ENCODE data around the gene ALAD.
"Not testable (repeated sequence)": the region's sequence is repeated elsewhere in the genome, so short reads cannot be mapped to it uniquely, and the experiment has no call there.

ALAD gene

GRCh38 chr9:113406873-113407511 is 5.9 kb upstream of the ALAD start:
- H3K4me3 ChIP-seq (ENCODE audit: low read depth, low read length); H3K9me3 ChIP-seq (ENCODE audit: severe bottlenecking); H3K27me3 ChIP-seq (ENCODE audit: insufficient read depth, low read depth, severe bottlenecking): not testable (repeated sequence)
- peaks cover 39% of the 10 kb centered on the region for H3K36me3 ChIP-seq
- peak overlapping the region; percentile 39 for H3K27ac ChIP-seq
- peak; percentile 94 for TF ChIP-seq CTCF (IDR thresholded peaks at IDR 0.05; ENCODE audit: low read depth, low read length)
- peak; percentile 82 for DNase-seq

DNA sequence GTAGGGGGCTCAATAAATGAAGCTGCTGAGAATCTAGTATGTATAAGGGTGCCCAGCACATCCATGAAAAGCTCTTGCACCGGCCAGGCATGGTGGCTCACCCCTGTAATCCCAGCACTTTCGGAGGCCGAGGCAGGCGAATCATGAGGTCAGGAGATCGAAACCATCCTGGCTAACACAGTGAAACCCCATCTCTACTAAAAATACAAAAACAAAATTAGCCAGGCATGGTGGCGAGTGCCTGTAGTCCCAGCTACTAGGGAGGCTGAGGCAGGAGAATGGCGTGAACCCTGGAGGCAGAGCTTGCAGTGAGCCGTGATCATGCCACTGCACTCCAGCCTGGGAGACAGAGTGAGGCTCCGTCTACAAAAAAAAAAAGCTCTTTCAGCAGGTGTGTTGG is 5.3 kb upstream of the ALAD start:
- H3K36me3 ChIP-seq = peaks cover 39% of the 10 kb centered on the region
- not testable (repeated sequence) for H3K9me3 ChIP-seq (ENCODE audit: severe bottlenecking); H3K4me3 ChIP-seq (ENCODE audit: low read depth, low read length); DNase-seq; H3K27me3 ChIP-seq (ENCODE audit: insufficient read depth, low read depth, severe bottlenecking)
- peak overlapping the region; percentile 36 for H3K27ac ChIP-seq

DNA sequence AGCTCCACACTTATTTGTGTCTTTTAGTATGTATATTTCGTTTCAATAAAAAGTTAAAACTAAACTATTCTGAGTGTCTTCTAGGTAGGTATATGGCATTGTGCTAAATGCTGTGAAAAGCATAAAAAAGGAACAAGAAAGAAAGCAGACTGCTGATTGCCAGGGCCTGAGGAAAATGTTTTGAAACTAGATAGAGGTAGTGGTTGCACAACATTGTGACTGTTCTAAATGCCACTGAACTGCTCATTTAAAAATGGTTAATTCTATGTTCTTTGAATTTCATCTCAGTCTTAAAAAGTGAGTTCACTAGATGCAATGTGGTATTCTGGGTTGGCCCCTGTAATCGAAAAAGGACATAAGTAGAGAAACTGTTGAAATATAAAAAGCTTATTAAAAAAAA is 2.6 kb upstream of the ALAD start:
- Histone ChIP-seq H3K27ac (no peak overlapping the region), H3K36me3 (peaks cover 25% of the 10 kb centered on the region), H3K9me3 (ENCODE audit: severe bottlenecking) (no peaks in the 10 kb centered on the region), H3K27me3 (ENCODE audit: insufficient read depth, low read depth, severe bottlenecking) (no peaks in the 10 kb centered on the region), H3K4me3 (ENCODE audit: low read depth, low read length) (no peak overlapping the region)
- TF ChIP-seq CTCF (IDR thresholded peaks at IDR 0.05; ENCODE audit: low read depth, low read length) = no peak
- DNase-seq = no peak

- DNase-seq = no peak
- Histone ChIP-seq H3K36me3 (peaks cover 12% of the 10 kb centered on the region), H3K4me3 (ENCODE audit: low read depth, low read length) (no peak overlapping the region), H3K27ac (no peak overlapping the region), H3K9me3 (ENCODE audit: severe bottlenecking) (no peaks in the 10 kb centered on the region), H3K27me3 (ENCODE audit: insufficient read depth, low read depth, severe bottlenecking) (no peaks in the 10 kb centered on the region)
- no peak for TF ChIP-seq CTCF (IDR thresholded peaks at IDR 0.05; ENCODE audit: low read depth, low read length)
Observed at GRCh38 chr9:113399646-113400200, 1.4 kb downstream of the ALAD start.

DNA sequence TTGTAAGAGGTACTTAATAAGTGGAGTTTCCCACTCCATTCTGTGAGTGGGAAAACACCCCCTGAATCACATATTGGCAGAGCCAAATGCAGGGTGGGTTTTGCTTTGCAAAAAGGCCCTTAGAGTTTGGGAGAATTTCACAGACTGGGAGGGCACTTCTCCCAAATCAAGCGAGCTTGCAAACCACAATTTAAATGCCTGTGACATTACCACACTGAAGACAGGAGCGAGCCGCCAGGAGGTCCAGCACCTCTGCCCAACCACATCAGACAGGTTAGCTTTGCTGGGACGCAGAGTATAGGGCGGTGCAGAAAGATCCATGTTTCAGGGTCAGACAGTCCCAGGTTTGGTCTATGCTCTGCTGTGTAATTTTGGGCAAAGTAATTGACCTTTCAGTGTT is 2.3 kb downstream of the ALAD start:
- Histone ChIP-seq H3K27ac (no peak overlapping the region), H3K9me3 (ENCODE audit: severe bottlenecking) (no peaks in the 10 kb centered on the region), H3K4me3 (ENCODE audit: low read depth, low read length) (no peak overlapping the region), H3K36me3 (peaks cover 12% of the 10 kb centered on the region), H3K27me3 (ENCODE audit: insufficient read depth, low read depth, severe bottlenecking) (no peaks in the 10 kb centered on the region)
- DNase-seq = no peak
- no peak for TF ChIP-seq CTCF (IDR thresholded peaks at IDR 0.05; ENCODE audit: low read depth, low read length)

GRCh38 chr9:113397203-113397631 is 3.9 kb downstream of the ALAD start:
- no peaks in the 10 kb centered on the region for H3K9me3 ChIP-seq (ENCODE audit: severe bottlenecking)
- H3K4me3 ChIP-seq (ENCODE audit: low read depth, low read length) = no peak overlapping the region
- H3K27me3 ChIP-seq (ENCODE audit: insufficient read depth, low read depth, severe bottlenecking) = no peaks in the 10 kb centered on the region
- no peak overlapping the region for H3K27ac ChIP-seq
- peaks cover 23% of the 10 kb centered on the region for H3K36me3 ChIP-seq
- TF ChIP-seq CTCF (IDR thresholded peaks at IDR 0.05; ENCODE audit: low read depth, low read length) = no peak
- DNase-seq = no peak
